IMR-90 (cell line): Measurements from ENCODE around the gene IL1F10. TPM values are rescaled to one million over a fixed set of nuclear protein-coding genes. Genes with fewer than 3 reads are reported as not detected.

Source experiments
- ATAC-seq: fragments of 200-7000 bp; cut with Tn5 transposase; 2 replicates; pipeline ENCODE4 v1.9.1; 2020; ENCODE audit warnings: low read depth, mild to moderate bottlenecking, moderate library complexity
- BruUV-seq: library from RNA; stranded (reverse); fragments of 400-500 nt; replicated peaks from 2 replicates; lab custom pipeline; 2021; lab: Mats Ljungman, UMichigan
- CTCF ChIA-PET: fragments of 300-600 bp; formaldehyde crosslinking; extraction: SDS; loops from one replicate; lab custom pipeline; 2021; ENCODE audit warnings: antibody characterized with exemption; lab: Yijun Ruan, JAX
- POLR2A ChIA-PET: fragments of 300-600 bp; sonication (Branson Sonifier 250); formaldehyde crosslinking; loops from one replicate; lab custom pipeline; 2022; ENCODE audit warnings: antibody characterized with exemption; ENCODE audit not compliant: unreplicated experiment; lab: Charles Lee
- DNase-seq: peaks from one replicate; pipeline ENCODE4 v3.0.0; 2013
- H2AFZ ChIP-seq: replicated peaks from 2 replicates; pipeline ENCODE3; 2013; ENCODE audit warnings: low read length, mild to moderate bottlenecking; ENCODE audit not compliant: poor library complexity
- H2AK5ac ChIP-seq: 2 replicates; pipeline ENCODE4 v1.6.1; 2013; ENCODE audit warnings: low read depth, low read length, inconsistent platforms
- H2AK9ac ChIP-seq: replicated peaks from 2 replicates; pipeline ENCODE3; 2013; ENCODE audit warnings: mild to moderate bottlenecking, low read depth, low read length, moderate library complexity; ENCODE audit not compliant: poor library complexity
- H2BK120ac ChIP-seq: 2 replicates; pipeline ENCODE4 v1.6.1; 2013; ENCODE audit warnings: low read depth, low read length, inconsistent platforms
- H2BK15ac ChIP-seq: 3 replicates; pipeline ENCODE4 v1.6.1; 2013; ENCODE audit warnings: low read depth, low read length, inconsistent platforms
- H2BK20ac ChIP-seq: 2 replicates; pipeline ENCODE4 v1.6.1; 2013; ENCODE audit warnings: low read depth, mild to moderate bottlenecking, inconsistent platforms, low read length, moderate library complexity
- H2BK5ac ChIP-seq: 2 replicates; pipeline ENCODE4 v1.6.1; 2013; ENCODE audit warnings: mild to moderate bottlenecking, low read depth, low read length, inconsistent platforms; ENCODE audit not compliant: poor library complexity, severe bottlenecking
- H3K14ac ChIP-seq: replicated peaks from 2 replicates; pipeline ENCODE4 v1.6.1; 2013; ENCODE audit warnings: low read depth, low read length, inconsistent platforms
- H3K18ac ChIP-seq: 2 replicates; pipeline ENCODE4 v1.6.1; 2013; ENCODE audit warnings: low read depth, low read length, control low read depth
- H3K23ac ChIP-seq: 2 replicates; pipeline ENCODE4 v1.6.1; 2013; ENCODE audit warnings: low read depth, low read length, inconsistent platforms
- H3K27ac ChIP-seq: 2 replicates; pipeline ENCODE4 v1.5.1; 2013; ENCODE audit warnings: mild to moderate bottlenecking, control low read depth, low read length; ENCODE audit not compliant: insufficient read depth
- H3K27me3 ChIP-seq: 2 replicates; pipeline ENCODE4 v1.6.1; 2013; ENCODE audit warnings: low read length; ENCODE audit not compliant: control insufficient read depth, insufficient read depth
- H3K36me3 ChIP-seq: 2 replicates; pipeline ENCODE4 v1.6.1; 2013; ENCODE audit warnings: low read length, mixed read lengths; ENCODE audit not compliant: control insufficient read depth, insufficient read depth
- H3K4ac ChIP-seq: 2 replicates; pipeline ENCODE4 v1.6.1; 2013; ENCODE audit warnings: low read depth, low read length, inconsistent platforms
- H3K4me1 ChIP-seq: 2 replicates; pipeline ENCODE4 v1.6.1; 2013; ENCODE audit warnings: low read length, mixed read lengths; ENCODE audit not compliant: control insufficient read depth, insufficient read depth
- H3K4me2 ChIP-seq: 2 replicates; pipeline ENCODE4 v1.6.1; 2013; ENCODE audit warnings: low read depth, mild to moderate bottlenecking, control low read depth, low read length, moderate library complexity
- H3K4me3 ChIP-seq: 2 replicates; pipeline ENCODE4 v1.5.1; 2013; ENCODE audit warnings: low read depth, mild to moderate bottlenecking, control low read depth, low read length, moderate library complexity; ENCODE audit not compliant: insufficient read depth
- H3K56ac ChIP-seq: 2 replicates; pipeline ENCODE4 v1.6.1; 2013; ENCODE audit warnings: low read length, inconsistent platforms; ENCODE audit not compliant: insufficient read depth; ENCODE audit errors: extremely low read depth
- H3K79me1 ChIP-seq, 2 experiments: 2 replicates each; pipeline ENCODE4 v1.6.1; 2013; ENCODE audit warnings: low read length in 2 of 2, inconsistent platforms in 1 of 2, low read depth in 1 of 2
- H3K9ac ChIP-seq: 2 replicates; pipeline ENCODE4 v1.6.1; 2013; ENCODE audit warnings: low read depth, low read length, control low read depth
- H3K9me1 ChIP-seq: 2 replicates; pipeline ENCODE4 v1.6.1; 2013; ENCODE audit warnings: low read length, inconsistent platforms; ENCODE audit not compliant: insufficient read depth
- H3K9me3 ChIP-seq: 2 replicates; pipeline ENCODE4 v1.6.1; 2013; ENCODE audit warnings: low read length; ENCODE audit not compliant: control insufficient read depth, insufficient read depth
- H4K20me1 ChIP-seq: 2 replicates; pipeline ENCODE4 v1.6.1; 2013; ENCODE audit warnings: low read length, inconsistent platforms; ENCODE audit not compliant: insufficient read depth
- H4K5ac ChIP-seq: 2 replicates; pipeline ENCODE4 v1.6.1; 2013; ENCODE audit warnings: mild to moderate bottlenecking, low read depth, low read length, control low read depth
- H4K8ac ChIP-seq, 2 experiments: 2 replicates each; pipeline ENCODE4 v1.6.1; 2013; ENCODE audit warnings: low read depth in 2 of 2, low read length in 2 of 2, control low read depth in 1 of 2, inconsistent platforms in 1 of 2
- H4K91ac ChIP-seq: 2 replicates; pipeline ENCODE4 v1.6.1; 2013; ENCODE audit warnings: low read depth, low read length, inconsistent platforms; ENCODE audit not compliant: insufficient read depth
- BHLHE40 ChIP-seq: fragments of 150-350 bp; IDR thresholded peaks from 2 replicates; pipeline ENCODE4 v1.6.1; 2016; ENCODE audit warnings: mild to moderate bottlenecking, low read depth, low read length
- CEBPB ChIP-seq: IDR thresholded peaks from 2 replicates; pipeline ENCODE4 v1.6.1; 2012; ENCODE audit warnings: low read depth, low read length, improper control_type of control experiment
- CTCF ChIP-seq: conservative IDR thresholded peaks from 2 replicates; pipeline ENCODE4 v1.5.1; 2012; ENCODE audit warnings: mild to moderate bottlenecking, low read depth, low read length, improper control_type of control experiment
- FOS ChIP-seq: fragments of 150-350 bp; IDR thresholded peaks from 2 replicates; pipeline ENCODE4 v1.6.1; 2016; ENCODE audit warnings: low read depth, low read length
- MAZ ChIP-seq: IDR thresholded peaks from 2 replicates; pipeline ENCODE4 v1.6.1; 2012; ENCODE audit warnings: low read depth, mild to moderate bottlenecking, low read length, improper control_type of control experiment, moderate library complexity, borderline replicate concordance
- RCOR1 ChIP-seq: IDR thresholded peaks from 2 replicates; pipeline ENCODE4 v1.6.1; 2012; ENCODE audit warnings: mild to moderate bottlenecking, low read length, improper control_type of control experiment; ENCODE audit not compliant: insufficient replicate concordance
- WGBS, 2 experiments: methylation state at CpG; one replicate each; pipeline versions ENCODE4 v1.1.5 to v1.1.7; 2013; ENCODE audit warnings: missing lambda C conversion rate in 2 of 2; ENCODE audit not compliant: insufficient read length in 1 of 2; ENCODE audit errors: extremely low coverage in 2 of 2; 5-methylcytosine and 5-hydroxymethylcytosine counted together
- dilution Hi-C: fragments of 300-500 bp; cut with HindIII; formaldehyde crosslinking; loops from one replicate; pipeline ENCODE4 v1.14.3; 2018; ENCODE audit warnings: low sequenced_read_pairs; ENCODE audit not compliant: unreplicated experiment
- in situ Hi-C: fragments of 300-500 bp; cut with MboI; formaldehyde crosslinking; loops from 3 replicates; pipeline ENCODE4 v1.14.3; 2019; ENCODE audit warnings: low sequenced_read_pairs, inconsistent platforms, mixed read lengths
- intact Hi-C: fragments of 100-400 bp; cut with micrococcal nuclease; formaldehyde crosslinking; loops from 2 replicates; pipeline ENCODE4 v1.10.0; 2022
- polyA plus RNA-seq, 3 experiments: library from polyadenylated mRNA; depleted of rRNA; stranded (reverse); fragments of >200 nt; gene quantifications; 2 replicates each; pipeline ENCODE4 v1.2.3, GENCODE V29; 2012; ENCODE audit warnings: low replicate concordance in 1 of 3
- total RNA-seq: library from RNA; depleted of rRNA; stranded (reverse); fragments of >200 nt; gene quantifications from 2 replicates; pipeline ENCODE4 v1.2.3, GENCODE V29; 2012

Gene IL1F10
- total and polyA plus RNA-seq, 2 of the 4 experiments (the other 2 are of a cell fraction), result not detected

GRCh38 chr2:113046465-113046864, 21.3 kb upstream of the IL1F10 start:
- CTCF ChIA-PET, result no interaction called here
- BruUV-seq, result no TSS peak
- no peak for DNase-seq

More at GRCh38 chr2:113046465-113046864, 21.3 kb upstream of the IL1F10 start:
- H3K27ac ChIP-seq, result no peak overlapping the region
- no peak overlapping the region for H2AK9ac ChIP-seq
- H3K18ac ChIP-seq, result no peak overlapping the region
- no peak overlapping the region for H2AFZ ChIP-seq
- no peak overlapping the region for H2BK20ac ChIP-seq
- intact Hi-C loops, result no loop called here
- no peak overlapping the region for H4K91ac ChIP-seq
- no peak overlapping the region for H4K8ac ChIP-seq
- no peaks in the 10 kb centered on the region for H3K36me3 ChIP-seq
- no peaks in the 10 kb centered on the region for H3K9me3 ChIP-seq
- no peak overlapping the region for H4K5ac ChIP-seq
- no peak overlapping the region for H3K4me2 ChIP-seq
- H3K4me1 ChIP-seq, result no peaks in the 10 kb centered on the region
- no peak overlapping the region for H3K4ac ChIP-seq
- no peaks in the 10 kb centered on the region for H4K20me1 ChIP-seq
- no peaks in the 10 kb centered on the region for H3K79me1 ChIP-seq
- in situ Hi-C loops, result no loop called here
- H3K14ac ChIP-seq, result no peak overlapping the region
- H3K27me3 ChIP-seq, result no peaks in the 10 kb centered on the region; the same call in 1 of the 2 replicates
- TF ChIP-seq FOS (no peak), CEBPB (no peak), BHLHE40 (no peak), MAZ (no peak), CTCF (no peak), RCOR1 (no peak)
- no peak overlapping the region for H2BK5ac ChIP-seq
- no peak overlapping the region for H2BK120ac ChIP-seq
- H3K56ac ChIP-seq, result no peak overlapping the region
- no CpG with 5 or more reads among the region's 5 CpGs for WGBS, 2 experiments
- H3K9ac ChIP-seq, result no peak overlapping the region
- no peak overlapping the region for H3K4me3 ChIP-seq
- POLR2A ChIA-PET, result no interaction called here
- no peak for ATAC-seq
- dilution Hi-C loops, result no loop called here
- no peak overlapping the region for H2BK15ac ChIP-seq
- H2AK5ac ChIP-seq, result no peak overlapping the region
- no peak overlapping the region for H3K23ac ChIP-seq
- H3K9me1 ChIP-seq, result no peaks in the 10 kb centered on the region
